Smooth muscle cell (in vitro differentiated cells): ENCODE results near the gene PDE7B. TPM values are rescaled to one million over a fixed set of nuclear protein-coding genes. Genes with fewer than 3 reads are reported as not detected.
"Not testable (repeated sequence)": the region's sequence is repeated elsewhere in the genome, so short reads cannot be mapped to it uniquely, and the experiment has no call there.

Source experiments
- DNase-seq: peaks from one replicate; lab custom pipeline; 2025; ENCODE audit not compliant: unreplicated experiment; lab: John Stamatoyannopoulos, UW
- H2AFZ ChIP-seq: fragments of 200-600 bp; sonication (generic); 2 replicates; pipeline ENCODE4 v1.6.0; 2016; ENCODE audit warnings: antibody characterized with exemption, low read depth, mild to moderate bottlenecking
- H3F3A ChIP-seq: fragments of 200-600 bp; sonication (generic); 2 replicates; pipeline ENCODE4 v1.6.0; 2017; ENCODE audit warnings: antibody characterized with exemption, low read depth
- H3K27ac ChIP-seq: fragments of 200-600 bp; sonication (generic); 2 replicates; pipeline ENCODE4 v1.5.1; 2016; ENCODE audit warnings: low read depth, mild to moderate bottlenecking
- H3K27me3 ChIP-seq: fragments of 200-600 bp; sonication (generic); 2 replicates; pipeline ENCODE4 v1.6.1; 2016; ENCODE audit warnings: low read depth, mild to moderate bottlenecking
- H3K36me3 ChIP-seq: fragments of 200-600 bp; sonication (generic); 2 replicates; pipeline ENCODE4 v1.5.1; 2016; ENCODE audit warnings: low read depth
- H3K4me1 ChIP-seq: fragments of 200-600 bp; sonication (generic); 2 replicates; pipeline ENCODE4 v1.5.1; 2016; ENCODE audit warnings: low read depth
- H3K4me2 ChIP-seq: fragments of 200-600 bp; sonication (generic); 2 replicates; pipeline ENCODE4 v1.6.0; 2016; ENCODE audit warnings: mild to moderate bottlenecking
- H3K4me3 ChIP-seq: fragments of 200-600 bp; sonication (generic); 2 replicates; pipeline ENCODE4 v1.5.1; 2016; ENCODE audit warnings: mild to moderate bottlenecking
- H3K79me2 ChIP-seq: fragments of 200-600 bp; sonication (generic); 2 replicates; pipeline ENCODE4 v1.6.0; 2016; ENCODE audit warnings: low read depth, mild to moderate bottlenecking
- H3K9ac ChIP-seq: fragments of 200-600 bp; sonication (generic); 2 replicates; pipeline ENCODE4 v1.6.0; 2016; ENCODE audit warnings: low read depth
- H3K9me3 ChIP-seq: fragments of 200-600 bp; sonication (generic); replicated peaks from 2 replicates; pipeline ENCODE4 v1.5.1; 2016; ENCODE audit warnings: low read depth
- H4K20me1 ChIP-seq: fragments of 200-600 bp; sonication (generic); 2 replicates; pipeline ENCODE4 v1.6.0; 2016; ENCODE audit warnings: low read depth
- WGBS: methylation state at CpG from one replicate; pipeline ENCODE4 v1.1.7; 2016; ENCODE audit warnings: low lambda C conversion rate; 5-methylcytosine and 5-hydroxymethylcytosine counted together
- polyA plus RNA-seq: library from polyadenylated mRNA; unstranded; fragments of >200 nt; fragmentation: Nextera tagmentation; extraction: Ambion mirVana; gene quantifications from 2 replicates; pipeline ENCODE4 v1.2.1, GENCODE V29; 2016
- total RNA-seq: library from RNA; depleted of rRNA; stranded (reverse); fragments of >200 nt; gene quantifications from 2 replicates; pipeline ENCODE4 v1.2.3, GENCODE V29; 2014
- TF ChIP-seq, protein P1 (sequence below): fragments of 200-600 bp; sonication (generic); IDR thresholded peaks from 2 replicates; pipeline ENCODE4 v1.5.1; 2017; ENCODE audit warnings: borderline replicate concordance, mild to moderate bottlenecking, antibody characterized with exemption; ENCODE audit not compliant: insufficient read depth, poor library complexity, severe bottlenecking

The PDE7B gene
- total and polyA plus RNA-seq, 2 experiments from 2014 or later: 23.5 to 36.9 TPM

DNA sequence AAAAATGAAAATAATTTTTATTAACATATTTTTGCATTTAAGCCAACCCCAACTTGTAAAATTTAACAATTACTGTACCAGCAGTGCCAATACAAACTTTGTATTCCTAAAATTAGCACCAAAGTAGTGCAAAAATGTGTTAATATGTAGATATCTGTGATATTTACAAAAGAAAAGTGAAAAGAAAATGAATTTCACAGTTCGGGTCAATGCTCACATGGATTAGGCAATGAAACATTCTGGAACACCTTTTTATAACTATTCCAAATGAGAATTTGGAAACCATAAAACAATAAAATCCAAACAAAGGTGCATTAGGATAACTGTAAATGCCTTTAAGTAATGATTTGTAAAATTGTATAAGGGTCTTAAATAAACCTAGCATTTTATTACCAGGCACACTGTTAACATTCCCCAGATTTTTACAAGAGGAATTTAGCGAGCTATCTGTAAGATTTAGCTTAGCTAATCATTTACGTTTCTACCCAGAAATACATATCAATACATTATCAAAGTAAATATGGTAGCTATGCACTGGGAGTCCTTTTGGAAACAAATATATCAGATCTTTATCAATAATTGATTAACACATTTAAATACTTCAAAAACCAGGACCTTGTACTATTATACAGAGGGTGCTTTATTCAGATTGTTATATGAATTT lies 286.4 kb downstream of the PDE7B start:
- peaks cover 4% of the 10 kb centered on the region for H3F3A ChIP-seq
- DNase-seq: no peak
- 52% methylated on average over 3 of the region's 3 CpGs for WGBS

DNA sequence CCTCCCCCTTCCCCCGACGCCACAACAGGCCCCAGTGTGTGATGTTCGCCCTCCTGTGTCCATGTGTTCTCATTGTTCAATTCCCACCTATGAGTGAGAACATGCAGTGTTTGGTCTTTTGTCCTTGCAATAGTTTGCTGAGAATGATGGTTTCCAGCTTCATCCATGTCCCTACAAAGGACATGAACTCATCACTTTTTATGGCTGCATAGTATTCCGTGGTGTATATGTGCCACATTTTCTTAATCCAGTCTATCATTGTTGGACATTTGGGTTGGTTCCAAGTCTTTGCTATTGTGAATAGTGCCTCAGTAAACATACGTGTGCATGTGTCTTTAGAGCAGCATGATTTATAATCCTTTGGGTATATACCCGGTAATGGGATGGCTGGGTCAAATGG lies 287.6 kb downstream of the PDE7B start:
- 91% methylated on average over 6 of the region's 6 CpGs for WGBS
- H3K4me1 ChIP-seq, H3K4me2 ChIP-seq, H3K27ac ChIP-seq, H3K9me3 ChIP-seq, H3K36me3 ChIP-seq, H3K4me3 ChIP-seq, H3K27me3 ChIP-seq, H2AFZ ChIP-seq, DNase-seq, H3F3A ChIP-seq, H3K9ac ChIP-seq: not testable (repeated sequence)
- Histone ChIP-seq H4K20me1 (peaks cover 11% of the 10 kb centered on the region), H3K79me2 (peaks cover 25% of the 10 kb centered on the region)

More for the DNA sequence above, 286.4 kb downstream of the PDE7B start:
- peak overlapping the region; percentile 5 for H3K4me2 ChIP-seq
- H3K9me3 ChIP-seq: no peaks in the 10 kb centered on the region
- no peak overlapping the region for H3K4me3 ChIP-seq
- H3K79me2 ChIP-seq: peaks cover 20% of the 10 kb centered on the region
- TF ChIP-seq, protein P1, sequence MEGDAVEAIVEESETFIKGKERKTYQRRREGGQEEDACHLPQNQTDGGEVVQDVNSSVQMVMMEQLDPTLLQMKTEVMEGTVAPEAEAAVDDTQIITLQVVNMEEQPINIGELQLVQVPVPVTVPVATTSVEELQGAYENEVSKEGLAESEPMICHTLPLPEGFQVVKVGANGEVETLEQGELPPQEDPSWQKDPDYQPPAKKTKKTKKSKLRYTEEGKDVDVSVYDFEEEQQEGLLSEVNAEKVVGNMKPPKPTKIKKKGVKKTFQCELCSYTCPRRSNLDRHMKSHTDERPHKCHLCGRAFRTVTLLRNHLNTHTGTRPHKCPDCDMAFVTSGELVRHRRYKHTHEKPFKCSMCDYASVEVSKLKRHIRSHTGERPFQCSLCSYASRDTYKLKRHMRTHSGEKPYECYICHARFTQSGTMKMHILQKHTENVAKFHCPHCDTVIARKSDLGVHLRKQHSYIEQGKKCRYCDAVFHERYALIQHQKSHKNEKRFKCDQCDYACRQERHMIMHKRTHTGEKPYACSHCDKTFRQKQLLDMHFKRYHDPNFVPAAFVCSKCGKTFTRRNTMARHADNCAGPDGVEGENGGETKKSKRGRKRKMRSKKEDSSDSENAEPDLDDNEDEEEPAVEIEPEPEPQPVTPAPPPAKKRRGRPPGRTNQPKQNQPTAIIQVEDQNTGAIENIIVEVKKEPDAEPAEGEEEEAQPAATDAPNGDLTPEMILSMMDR: no peak
- no peaks in the 10 kb centered on the region for H3K36me3 ChIP-seq
- H3K4me1 ChIP-seq: peaks cover 10% of the 10 kb centered on the region
- no peak overlapping the region for H3K9ac ChIP-seq
- H3K27ac ChIP-seq: no peak overlapping the region
- no peaks in the 10 kb centered on the region for H3K27me3 ChIP-seq
- H4K20me1 ChIP-seq: peaks cover 15% of the 10 kb centered on the region
- no peak overlapping the region for H2AFZ ChIP-seq

DNA sequence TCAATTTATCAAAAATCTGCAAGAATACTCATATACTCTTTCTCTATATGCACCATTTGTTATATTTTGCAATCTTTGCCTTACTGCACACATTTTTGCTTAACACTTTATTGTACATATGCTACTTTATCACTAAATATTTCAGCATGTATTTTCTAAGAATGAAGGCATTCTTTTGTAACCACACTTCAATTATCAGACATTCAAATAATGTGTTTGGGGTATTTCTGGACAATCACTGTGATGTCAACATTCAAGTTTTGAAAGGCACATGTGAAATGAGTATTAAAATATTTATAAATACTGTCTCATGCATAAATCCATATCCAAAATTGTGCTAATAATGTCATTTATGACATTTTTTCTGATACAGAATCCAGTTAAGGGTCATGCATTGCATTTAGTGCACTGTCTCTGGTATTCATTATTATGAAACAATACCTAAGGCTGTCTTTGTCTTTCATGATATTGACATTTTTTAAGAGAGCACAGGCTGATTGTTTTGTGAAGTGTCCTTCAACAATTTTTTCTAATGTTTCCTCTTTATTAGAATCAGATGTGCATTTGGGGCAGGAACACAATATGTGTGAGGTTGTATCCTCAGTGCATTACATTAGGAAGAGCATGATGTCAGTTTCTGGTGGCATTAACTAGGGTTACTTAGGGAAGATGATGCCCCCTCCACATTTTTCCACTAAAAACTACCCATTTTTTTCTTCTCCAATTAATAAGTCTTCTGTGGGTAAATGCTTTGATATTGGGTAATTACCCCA lies 292.9 kb downstream of the PDE7B start:
- H3K4me3 ChIP-seq: no peak overlapping the region
- no peak overlapping the region for H3K9ac ChIP-seq
- no peaks in the 10 kb centered on the region for H3F3A ChIP-seq
- peaks cover 22% of the 10 kb centered on the region for H4K20me1 ChIP-seq
- no peaks in the 10 kb centered on the region for H3K27me3 ChIP-seq
- H2AFZ ChIP-seq: no peak overlapping the region
- no peaks in the 10 kb centered on the region for H3K4me1 ChIP-seq
- no peak for DNase-seq
- no peak overlapping the region for H3K4me2 ChIP-seq
- H3K27ac ChIP-seq: no peak overlapping the region
- TF ChIP-seq, protein P1: no peak
- peaks cover 23% of the 10 kb centered on the region for H3K79me2 ChIP-seq
- H3K9me3 ChIP-seq: no peaks in the 10 kb centered on the region
- no peaks in the 10 kb centered on the region for H3K36me3 ChIP-seq

DNA sequence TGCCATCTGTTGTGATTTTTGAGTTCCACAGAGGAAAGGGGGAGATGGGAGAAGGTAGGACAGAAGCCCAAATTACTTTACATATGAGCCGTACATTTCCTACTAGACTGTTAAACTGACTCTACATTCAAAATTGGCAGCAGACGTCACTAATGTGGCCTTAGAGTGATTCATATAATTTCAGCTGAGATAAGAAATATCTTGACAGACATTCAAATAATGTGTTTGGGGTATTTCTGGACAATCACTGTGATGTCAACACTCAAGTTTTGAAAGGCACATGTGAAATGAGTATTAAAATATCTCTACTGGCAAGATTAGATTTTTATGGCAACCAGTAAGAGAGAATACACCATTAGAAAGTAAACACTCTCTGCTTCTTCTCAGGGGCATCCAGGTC lies 294.6 kb downstream of the PDE7B start:
- no peak overlapping the region for H3K4me2 ChIP-seq
- no peak overlapping the region for H3K27ac ChIP-seq
- no peak for DNase-seq
- H3K4me1 ChIP-seq: no peaks in the 10 kb centered on the region
- no peaks in the 10 kb centered on the region for H3K36me3 ChIP-seq
- TF ChIP-seq, protein P1: no peak
- peaks cover 22% of the 10 kb centered on the region for H4K20me1 ChIP-seq
- no peaks in the 10 kb centered on the region for H3K27me3 ChIP-seq
- H3K9me3 ChIP-seq: no peaks in the 10 kb centered on the region
- no peak overlapping the region for H2AFZ ChIP-seq
- H3K9ac ChIP-seq: no peak overlapping the region
- no peaks in the 10 kb centered on the region for H3F3A ChIP-seq
- H3K4me3 ChIP-seq: no peak overlapping the region
- peaks cover 22% of the 10 kb centered on the region for H3K79me2 ChIP-seq
- WGBS: 57% methylated on average over 2 of the region's 2 CpGs
